Right ventricle myocardium superior (tissue), 1 donor: ENCODE data around the gene QRSL1. TPM values are rescaled to one million over a fixed set of nuclear protein-coding genes. Genes with fewer than 3 reads are reported as not detected.
"Not testable (repeated sequence)": the region's sequence is repeated elsewhere in the genome, so short reads cannot be mapped to it uniquely, and the experiment has no call there.

Experiments
- ATAC-seq: fragments of 200-7000 bp; cut with Tn5 transposase; one replicate; pipeline ENCODE4 v1.9.1; 2020; ENCODE audit warnings: mild to moderate bottlenecking; ENCODE audit not compliant: poor library complexity
- DNase-seq: peaks from one replicate; pipeline ENCODE4 v3.0.0-alpha.2; 2020
- intact Hi-C: fragments of 100-400 bp; cut with DNase I; formaldehyde crosslinking; loops from one replicate; pipeline ENCODE4 v1.11.2; 2022
- long read RNA-seq: library from polyadenylated mRNA; unstranded; transcript quantifications from one replicate; pipeline ENCODE4 v2.0.0, GENCODE V29; 2021
- total RNA-seq: library from RNA; stranded (reverse); fragmentation: NEBNext Ultra II Directional; extraction: Animal tissue kit (Norgen Biotek cat#: 25700); gene quantifications from one replicate; pipeline ENCODE4 v1.2.1, GENCODE V29; 2021
- donor health status: DM: no; HTN: yes; CAD: no; lungs with severe emphysema.

Gene QRSL1
- total RNA-seq = 21.4 TPM
- long read RNA-seq, full-length matches to known transcripts = 51 of 54 reads
- long read RNA-seq, partial matches to known transcripts = 0 of 54 reads
- long read RNA-seq, other reads (novel, unspliced or antisense) = 3 of 54 reads

DNA sequence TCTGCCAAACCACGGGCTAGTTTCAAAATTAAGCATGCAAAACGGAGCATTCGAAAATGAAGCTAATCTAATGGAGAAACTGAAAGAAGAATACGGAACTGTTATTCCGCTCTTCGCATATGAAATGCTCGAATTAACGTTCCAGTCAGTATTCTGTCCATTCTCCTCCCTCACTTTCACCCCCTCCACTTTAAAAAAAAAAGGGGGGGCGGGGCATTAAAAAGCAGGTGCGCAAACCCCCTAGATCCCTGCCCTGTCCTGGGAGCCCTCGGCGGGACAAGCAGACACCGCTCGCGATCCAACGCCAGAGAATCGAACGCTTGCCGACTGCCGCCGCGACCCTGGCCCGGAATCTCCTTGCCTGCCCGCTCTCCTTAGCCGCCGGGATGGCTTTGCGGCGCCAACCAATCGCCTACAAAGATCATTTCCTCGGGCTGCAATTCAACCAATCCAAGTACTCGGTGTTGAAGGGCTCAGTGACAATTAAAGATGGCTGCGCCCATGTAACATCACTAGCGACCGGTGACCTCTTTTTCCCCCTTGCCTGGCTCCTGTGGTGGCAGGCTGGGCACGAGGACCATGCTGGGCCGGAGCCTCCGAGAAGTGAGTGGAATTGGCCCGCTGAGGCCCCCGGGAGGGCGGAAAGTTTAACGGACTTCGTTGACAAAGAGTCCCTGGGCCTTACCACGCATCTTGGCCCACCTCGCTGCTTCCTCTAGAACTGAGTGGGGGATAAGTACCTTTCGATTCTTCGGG is at the start of gene QRSL1, which contains the start of gene RTN4IP1:
QRSL1 (plus strand) TSS at position 476 of the 756 bp plus-strand sequence; CDS start at position 580, 104 bp downstream.
RTN4IP1 (minus strand) TSS at position 396 of the 756 bp plus-strand sequence. CDS start 477 bp downstream, outside the sequence.
- intact Hi-C loops = no loop called here
- ATAC-seq (peak; percentile 99), DNase-seq (peak; percentile 88)

- no peak for DNase-seq
- intact Hi-C loops = no loop called here
- peak; percentile 46 for ATAC-seq
These were observed 47.9 kb upstream of the QRSL1 start for GRCh38 chr6:106581468-106581867.

DNA sequence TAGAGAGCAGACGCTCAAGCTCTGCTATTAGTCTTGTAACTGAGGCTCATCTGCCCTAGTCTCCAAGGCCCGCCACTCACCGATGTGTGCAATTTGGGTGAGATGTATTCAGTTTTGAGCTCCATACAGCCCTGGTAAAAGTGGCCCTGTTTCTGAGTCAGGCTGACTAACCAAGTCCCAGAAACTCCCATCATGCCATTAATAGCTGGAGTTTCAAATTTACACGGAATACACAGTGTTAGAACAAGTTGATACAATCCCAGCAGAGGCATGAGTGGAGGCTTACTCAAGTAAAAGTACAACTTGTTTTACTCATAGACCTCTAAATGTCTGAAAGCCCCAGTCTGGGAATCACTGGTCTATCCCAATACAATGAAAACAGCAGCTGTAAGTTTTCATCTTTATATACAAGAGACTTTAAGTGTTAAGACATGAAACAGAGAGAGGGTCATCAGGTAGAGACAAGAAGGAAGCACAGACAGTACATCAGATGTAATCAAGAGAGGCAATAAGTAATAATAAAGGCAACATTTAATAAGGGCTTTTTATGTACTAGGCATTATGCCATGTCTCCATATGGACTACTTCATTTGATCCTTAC is 42.5 kb upstream of the QRSL1 start:
- intact Hi-C loops = no loop called here

GRCh38 chr6:106588937-106589336 is 40.4 kb upstream of the QRSL1 start:
- DNase-seq, intact Hi-C loops, ATAC-seq: not testable (repeated sequence)

More for the DNA sequence above, 42.5 kb upstream of the QRSL1 start:
- ATAC-seq = no peak
- DNase-seq = no peak

GRCh38 chr6:106591111-106591825 is 38.1 kb upstream of the QRSL1 start:
- intact Hi-C loops = no loop called here
- DNase-seq (no peak), ATAC-seq (peak; percentile 60)

- ATAC-seq = no peak
- intact Hi-C loops = no loop called here
These were observed 29.9 kb upstream of the QRSL1 start for GRCh38 chr6:106599440-106599839.

GRCh38 chr6:106600329-106600728 is 29.0 kb upstream of the QRSL1 start:
- DNase-seq (no peak), ATAC-seq (no peak)
- intact Hi-C loops = no loop called here

More at GRCh38 chr6:106599440-106599839, 29.9 kb upstream of the QRSL1 start:
- no peak for DNase-seq

GRCh38 chr6:106608080-106608668 is 21.2 kb upstream of the QRSL1 start:
- intact Hi-C loops = loop anchor here (5.0 kb wide), 1 partner anchor 369 kb away; no protein-coding TSS in a partner anchor
- ATAC-seq (peak; percentile 57), DNase-seq (no peak)

- intact Hi-C loops = loop anchor here (5.0 kb wide), 1 partner anchor 368 kb away; no protein-coding TSS in a partner anchor
- DNase-seq (no peak), ATAC-seq (no peak)
These were observed 19.7 kb upstream of the QRSL1 start for GRCh38 chr6:106609699-106610098.

DNA sequence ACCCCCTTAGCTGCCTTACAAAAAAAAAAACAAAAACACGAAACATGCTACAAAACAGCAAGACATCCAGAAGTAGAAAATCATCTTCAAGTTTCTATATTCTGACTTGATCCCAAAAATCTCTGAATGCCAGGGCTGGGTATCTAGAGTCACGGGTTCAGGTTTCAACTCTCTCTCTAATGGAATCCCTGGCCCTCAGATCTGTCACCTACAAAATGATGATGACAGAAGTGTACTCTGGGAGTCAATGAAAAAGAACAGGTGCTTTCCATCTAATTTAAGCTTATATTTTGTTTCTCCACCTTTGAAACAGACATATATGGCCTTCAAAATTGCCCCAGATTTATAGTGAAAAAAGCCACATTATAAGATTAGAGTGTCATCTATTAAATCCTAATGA is 18.3 kb upstream of the QRSL1 start:
- DNase-seq = no peak
- intact Hi-C loops = no loop called here
- ATAC-seq = no peak

- DNase-seq (no peak), ATAC-seq (no peak)
- intact Hi-C loops = no loop called here
These were observed 16.5 kb upstream of the QRSL1 start for GRCh38 chr6:106612671-106613416.

DNA sequence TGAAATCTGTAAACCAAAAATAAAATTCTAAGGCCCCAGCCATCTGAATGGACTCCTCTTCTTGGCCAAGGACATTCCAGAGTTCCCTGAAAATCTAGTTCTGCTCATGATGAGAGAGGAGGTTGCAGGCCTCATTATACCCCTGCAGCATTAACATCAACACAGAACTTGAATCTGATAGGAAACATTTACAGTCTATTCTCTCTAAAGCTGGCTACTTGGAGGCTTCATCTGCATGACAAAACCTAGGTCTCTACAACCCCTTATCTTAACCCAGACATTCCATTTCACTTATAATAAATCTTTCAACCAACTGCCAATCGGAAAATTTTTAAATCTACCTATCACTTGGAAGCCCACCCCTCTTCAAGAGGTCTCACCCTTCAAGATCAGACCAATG is 15.8 kb upstream of the QRSL1 start:
- ATAC-seq = no peak
- intact Hi-C loops = no loop called here
- DNase-seq = no peak

- DNase-seq = no peak
- no peak for ATAC-seq
- intact Hi-C loops = no loop called here
These were observed 15.2 kb upstream of the QRSL1 start for GRCh38 chr6:106614166-106614565.

DNA sequence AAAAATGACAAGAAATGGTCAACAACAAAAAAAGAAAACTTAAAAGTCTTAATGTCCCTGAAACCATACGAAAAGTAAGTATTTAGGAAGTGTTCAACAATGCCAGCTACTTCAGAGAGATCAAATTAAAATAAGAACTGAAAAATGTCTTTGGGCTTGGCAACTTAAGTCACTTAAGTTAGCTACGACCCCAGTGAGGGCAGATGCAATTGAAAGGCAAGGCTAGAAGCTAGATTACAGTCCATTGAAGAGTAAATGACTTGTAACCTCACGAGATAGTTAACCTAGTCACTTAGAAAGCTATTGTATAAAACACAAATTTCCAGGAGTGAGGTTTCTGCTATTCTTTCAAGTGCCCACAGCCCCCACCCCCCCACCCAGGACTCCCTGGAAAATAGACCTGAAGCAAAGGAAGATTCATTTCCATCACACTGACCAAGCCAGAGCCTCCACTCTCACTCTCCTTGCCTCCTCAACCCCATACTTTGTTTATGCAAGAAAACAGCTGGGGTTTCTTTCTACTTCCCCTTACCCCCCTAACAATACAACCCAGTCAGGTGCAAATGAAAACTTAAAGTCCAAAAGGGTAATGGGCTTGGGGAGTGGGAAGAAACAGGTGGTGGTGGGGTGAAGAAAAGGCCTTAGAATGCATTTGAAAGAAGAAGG is 14.7 kb upstream of the QRSL1 start:
- no peak for ATAC-seq
- no peak for DNase-seq
- intact Hi-C loops = no loop called here

DNA sequence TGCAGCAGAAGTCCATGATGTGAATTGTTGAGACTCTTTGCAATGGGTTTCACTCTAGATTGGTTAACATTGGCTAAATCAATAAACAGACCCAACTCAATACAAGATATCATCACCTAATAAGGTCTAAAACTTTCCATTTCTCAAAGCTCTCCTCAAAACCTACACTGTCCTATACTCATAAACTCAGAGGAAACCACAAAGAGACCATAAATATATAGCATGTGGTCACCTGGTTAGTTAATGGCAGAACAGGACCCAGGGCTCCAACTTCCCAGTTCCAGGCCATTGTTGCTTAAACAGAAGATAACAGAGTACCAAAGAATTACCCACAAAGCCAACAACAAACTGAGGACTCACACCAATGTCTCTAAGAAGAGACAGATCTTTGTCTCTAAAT is 12.1 kb upstream of the QRSL1 start:
- DNase-seq = no peak
- intact Hi-C loops = no loop called here
- no peak for ATAC-seq

DNA sequence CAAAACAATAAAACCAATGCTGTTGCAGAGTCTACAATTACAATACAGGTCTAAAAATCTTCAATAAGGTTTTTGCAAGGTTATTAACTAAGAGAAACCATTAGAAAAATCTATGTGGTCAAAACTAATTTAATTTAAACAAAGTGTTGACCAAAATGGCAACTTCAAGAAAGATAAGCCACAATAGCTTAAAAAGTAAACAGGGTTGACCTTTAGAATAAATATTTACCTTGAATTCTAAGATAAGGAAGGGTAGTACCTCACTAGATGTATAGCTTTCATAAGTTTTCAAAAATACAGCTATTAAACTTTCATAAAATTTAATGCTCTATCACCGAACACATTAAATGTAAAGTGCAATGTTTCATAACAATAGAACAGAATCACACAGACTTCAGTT is 11.5 kb upstream of the QRSL1 start:
- DNase-seq = no peak
- no peak for ATAC-seq
- intact Hi-C loops = no loop called here

DNA sequence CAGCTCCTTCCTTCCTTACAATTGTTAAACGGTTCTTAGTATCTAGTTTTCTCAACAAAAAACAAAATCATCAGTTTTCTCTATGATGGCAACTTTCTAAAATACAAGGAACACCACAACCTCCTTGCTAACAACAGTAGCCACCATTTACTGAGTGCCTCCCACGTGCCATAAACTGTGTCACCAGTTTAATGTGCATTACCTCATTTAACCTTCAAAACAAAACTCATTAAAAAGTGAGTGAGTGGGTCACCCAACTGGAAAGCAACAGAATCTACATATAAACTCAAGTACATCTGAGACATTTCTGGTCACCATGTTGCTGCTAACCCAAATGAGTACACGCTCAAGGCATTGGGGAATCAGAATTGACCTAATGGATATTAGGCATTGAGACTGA is 11.1 kb upstream of the QRSL1 start:
- DNase-seq (no peak), ATAC-seq (no peak)
- intact Hi-C loops = no loop called here

- intact Hi-C loops = no loop called here
- DNase-seq (no peak), ATAC-seq (no peak)
These were observed 10.2 kb upstream of the QRSL1 start for GRCh38 chr6:106619223-106619622.
